ENCODE data around the gene FPR2.

DNA sequence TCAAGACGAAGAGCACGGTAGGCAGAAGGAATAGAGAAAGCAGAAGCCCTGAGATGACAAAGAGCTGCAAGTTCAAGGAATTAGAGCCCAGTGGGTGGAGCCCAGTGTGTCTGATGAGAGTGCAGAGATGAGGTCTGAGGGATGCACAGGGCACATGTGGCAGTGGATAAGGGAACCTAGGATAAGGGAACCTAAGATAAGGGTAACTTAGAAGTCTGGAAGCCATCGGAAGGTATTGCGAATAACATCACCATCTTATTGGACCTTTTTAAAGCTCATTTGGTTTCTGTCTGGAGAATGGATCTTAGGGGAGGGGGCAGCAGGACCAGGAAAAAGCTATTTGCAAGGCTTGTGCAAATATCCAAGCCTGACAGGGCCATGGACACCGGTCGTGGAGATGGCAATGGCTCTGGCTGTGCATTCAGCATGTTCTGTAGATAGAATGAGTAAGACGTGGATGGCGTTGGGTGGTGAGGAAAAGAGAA is 35.3 kb downstream of the FPR2 start:
- no peak for TF ChIP-seq MXI1 (conservative IDR thresholded peaks at IDR 0.05; ENCODE audit: poor library complexity, severe bottlenecking)
- no peak for TF ChIP-seq POLR2AphosphoS5 (IDR thresholded peaks at IDR 0.05)
- TF ChIP-seq, protein P1, sequence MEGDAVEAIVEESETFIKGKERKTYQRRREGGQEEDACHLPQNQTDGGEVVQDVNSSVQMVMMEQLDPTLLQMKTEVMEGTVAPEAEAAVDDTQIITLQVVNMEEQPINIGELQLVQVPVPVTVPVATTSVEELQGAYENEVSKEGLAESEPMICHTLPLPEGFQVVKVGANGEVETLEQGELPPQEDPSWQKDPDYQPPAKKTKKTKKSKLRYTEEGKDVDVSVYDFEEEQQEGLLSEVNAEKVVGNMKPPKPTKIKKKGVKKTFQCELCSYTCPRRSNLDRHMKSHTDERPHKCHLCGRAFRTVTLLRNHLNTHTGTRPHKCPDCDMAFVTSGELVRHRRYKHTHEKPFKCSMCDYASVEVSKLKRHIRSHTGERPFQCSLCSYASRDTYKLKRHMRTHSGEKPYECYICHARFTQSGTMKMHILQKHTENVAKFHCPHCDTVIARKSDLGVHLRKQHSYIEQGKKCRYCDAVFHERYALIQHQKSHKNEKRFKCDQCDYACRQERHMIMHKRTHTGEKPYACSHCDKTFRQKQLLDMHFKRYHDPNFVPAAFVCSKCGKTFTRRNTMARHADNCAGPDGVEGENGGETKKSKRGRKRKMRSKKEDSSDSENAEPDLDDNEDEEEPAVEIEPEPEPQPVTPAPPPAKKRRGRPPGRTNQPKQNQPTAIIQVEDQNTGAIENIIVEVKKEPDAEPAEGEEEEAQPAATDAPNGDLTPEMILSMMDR (IDR thresholded peaks at IDR 0.05; ENCODE audit: poor library complexity, severe bottlenecking), result no peak
- TF ChIP-seq TAF1 (IDR thresholded peaks at IDR 0.05; ENCODE audit: low read depth), result no peak
- no peak for TF ChIP-seq EP300 (conservative IDR thresholded peaks at IDR 0.05; ENCODE audit: poor library complexity, severe bottlenecking)
- TF ChIP-seq, protein P2, sequence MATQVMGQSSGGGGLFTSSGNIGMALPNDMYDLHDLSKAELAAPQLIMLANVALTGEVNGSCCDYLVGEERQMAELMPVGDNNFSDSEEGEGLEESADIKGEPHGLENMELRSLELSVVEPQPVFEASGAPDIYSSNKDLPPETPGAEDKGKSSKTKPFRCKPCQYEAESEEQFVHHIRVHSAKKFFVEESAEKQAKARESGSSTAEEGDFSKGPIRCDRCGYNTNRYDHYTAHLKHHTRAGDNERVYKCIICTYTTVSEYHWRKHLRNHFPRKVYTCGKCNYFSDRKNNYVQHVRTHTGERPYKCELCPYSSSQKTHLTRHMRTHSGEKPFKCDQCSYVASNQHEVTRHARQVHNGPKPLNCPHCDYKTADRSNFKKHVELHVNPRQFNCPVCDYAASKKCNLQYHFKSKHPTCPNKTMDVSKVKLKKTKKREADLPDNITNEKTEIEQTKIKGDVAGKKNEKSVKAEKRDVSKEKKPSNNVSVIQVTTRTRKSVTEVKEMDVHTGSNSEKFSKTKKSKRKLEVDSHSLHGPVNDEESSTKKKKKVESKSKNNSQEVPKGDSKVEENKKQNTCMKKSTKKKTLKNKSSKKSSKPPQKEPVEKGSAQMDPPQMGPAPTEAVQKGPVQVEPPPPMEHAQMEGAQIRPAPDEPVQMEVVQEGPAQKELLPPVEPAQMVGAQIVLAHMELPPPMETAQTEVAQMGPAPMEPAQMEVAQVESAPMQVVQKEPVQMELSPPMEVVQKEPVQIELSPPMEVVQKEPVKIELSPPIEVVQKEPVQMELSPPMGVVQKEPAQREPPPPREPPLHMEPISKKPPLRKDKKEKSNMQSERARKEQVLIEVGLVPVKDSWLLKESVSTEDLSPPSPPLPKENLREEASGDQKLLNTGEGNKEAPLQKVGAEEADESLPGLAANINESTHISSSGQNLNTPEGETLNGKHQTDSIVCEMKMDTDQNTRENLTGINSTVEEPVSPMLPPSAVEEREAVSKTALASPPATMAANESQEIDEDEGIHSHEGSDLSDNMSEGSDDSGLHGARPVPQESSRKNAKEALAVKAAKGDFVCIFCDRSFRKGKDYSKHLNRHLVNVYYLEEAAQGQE (IDR thresholded peaks at IDR 0.05; ENCODE audit: borderline replicate concordance), result no peak
- no peak for TF ChIP-seq EZH2 (IDR thresholded peaks at IDR 0.05; ENCODE audit: borderline replicate concordance, insufficient read depth, low read length, poor library complexity, severe bottlenecking)
- TF ChIP-seq SMC3 (conservative IDR thresholded peaks at IDR 0.05; ENCODE audit: poor library complexity), result no peak
- TF ChIP-seq RAD21 (conservative IDR thresholded peaks at IDR 0.05), result no peak
